SU-DHL-6 (cell line): ENCODE measurements around the gene KCNJ4.

ENCODE experiments used
- H2AFZ ChIP-seq: fragments of 200-600 bp; sonication (generic); 2 replicates; pipeline ENCODE4 v1.6.1; 2014; ENCODE audit warnings: low read depth, mild to moderate bottlenecking, moderate library complexity, mixed read lengths, antibody characterized with exemption, low read length; ENCODE audit not compliant: severe bottlenecking
- H3F3A ChIP-seq: fragments of 200-600 bp; shearing (Covaris generic); 2 replicates; pipeline ENCODE4 v1.6.0; 2016; ENCODE audit warnings: antibody characterized with exemption, mild to moderate bottlenecking; ENCODE audit not compliant: insufficient read depth
- H3K27ac ChIP-seq: fragments of 200-600 bp; sonication (generic); 2 replicates; pipeline ENCODE4 v1.5.1; 2016; ENCODE audit warnings: low read depth, mild to moderate bottlenecking, low read length, moderate library complexity, mixed read lengths
- H3K27me3 ChIP-seq: fragments of 200-600 bp; sonication (generic), shearing (Covaris generic); 2 replicates; pipeline ENCODE4 v1.6.0; 2014; ENCODE audit warnings: mild to moderate bottlenecking, low read length
- H3K36me3 ChIP-seq: fragments of 200-600 bp; sonication (generic); 2 replicates; pipeline ENCODE4 v1.6.1; 2014; ENCODE audit warnings: mild to moderate bottlenecking, low read length, mixed read lengths
- H3K4me2 ChIP-seq: fragments of 300-600, 200-600 bp; shearing (Covaris generic), sonication (generic); 2 replicates; pipeline ENCODE4 v1.6.0; 2014; ENCODE audit warnings: low read length, low read depth, mild to moderate bottlenecking; ENCODE audit not compliant: poor library complexity, severe bottlenecking
- H3K4me3 ChIP-seq: fragments of 200-600 bp; sonication (generic); 2 replicates; pipeline ENCODE4 v1.5.1; 2014; ENCODE audit warnings: antibody characterized with exemption, low read length, mild to moderate bottlenecking, mixed read lengths; ENCODE audit not compliant: insufficient read depth, poor library complexity, severe bottlenecking
- H3K79me2 ChIP-seq: fragments of 200-600 bp; sonication (generic); 2 replicates; pipeline ENCODE4 v1.6.1; 2014; ENCODE audit warnings: mild to moderate bottlenecking, low read length, moderate library complexity; ENCODE audit not compliant: insufficient read depth
- H3K9ac ChIP-seq: fragments of 200-600 bp; sonication (generic); 2 replicates; pipeline ENCODE4 v1.7.0; 2014; ENCODE audit warnings: mild to moderate bottlenecking, low read length
- H3K9me2 ChIP-seq: fragments of 200-600 bp; sonication (generic); replicated peaks from 2 replicates; pipeline ENCODE4 v1.6.1; 2014; ENCODE audit warnings: low read length; ENCODE audit not compliant: insufficient read depth
- H3K9me3 ChIP-seq: fragments of 200-600 bp; sonication (generic); 2 replicates; pipeline ENCODE4 v1.6.1; 2014; ENCODE audit warnings: low read length, mixed read lengths; ENCODE audit not compliant: insufficient read depth
- H4K20me1 ChIP-seq: fragments of 200-600 bp; sonication (generic); 2 replicates; pipeline ENCODE4 v1.6.1; 2014; ENCODE audit warnings: low read depth, mild to moderate bottlenecking, antibody characterized with exemption, low read length, moderate library complexity, mixed read lengths
- EZH2phosphoT487 ChIP-seq: fragments of 200-600 bp; sonication (generic), shearing (Covaris generic); conservative IDR thresholded peaks from 2 replicates; pipeline ENCODE4 v1.6.1; 2018; ENCODE audit warnings: mild to moderate bottlenecking, antibody characterized with exemption, low read length, moderate library complexity, mixed read lengths
- TF ChIP-seq, protein P1 (sequence below): fragments of 200-600 bp; sonication (generic); IDR thresholded peaks from one replicate; pipeline ENCODE4 v1.5.1; 2017; ENCODE audit warnings: antibody characterized with exemption, mild to moderate bottlenecking, low read length, moderate library complexity; ENCODE audit not compliant: insufficient read depth, poor library complexity, severe bottlenecking

The KCNJ4 gene

DNA sequence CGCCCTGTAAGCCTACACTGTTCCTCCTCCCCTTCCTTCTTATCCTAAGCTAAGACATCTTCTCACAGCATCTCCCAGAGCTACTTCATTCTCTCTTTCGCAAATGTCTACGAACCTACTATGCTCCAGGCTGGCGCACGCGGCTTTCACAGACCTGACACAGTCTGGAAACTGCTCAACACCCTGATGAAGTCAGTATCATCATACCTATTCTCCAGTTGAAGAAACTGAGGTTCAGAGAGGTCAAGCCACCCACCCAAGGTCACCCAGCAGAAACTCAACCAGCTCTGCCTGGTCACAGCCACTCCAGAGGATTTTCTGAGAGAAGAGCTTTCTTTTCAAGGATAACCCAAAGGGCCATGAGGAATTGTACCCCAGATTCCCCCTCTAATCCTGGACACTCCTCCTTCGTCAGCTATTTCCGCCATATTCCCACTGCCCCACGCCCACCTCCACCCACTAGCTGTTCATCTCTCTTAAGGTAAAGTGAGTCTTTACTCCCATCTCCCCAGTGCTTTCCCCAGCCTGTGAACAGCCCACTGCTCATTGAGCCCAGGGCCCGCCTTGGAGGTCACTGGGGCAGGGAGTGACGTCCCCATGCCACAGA lies 1.8 kb downstream of the KCNJ4 start:
- Histone ChIP-seq H2AFZ (no peak overlapping the region), H3K27me3 (no peaks in the 10 kb centered on the region), H3K9ac (no peak overlapping the region), H3K9me3 (no peaks in the 10 kb centered on the region), H3K9me2 (no peaks in the 10 kb centered on the region), H3K4me3 (no peak overlapping the region), H3K79me2 (no peaks in the 10 kb centered on the region), H4K20me1 (no peaks in the 10 kb centered on the region), H3F3A (no peaks in the 10 kb centered on the region), H3K36me3 (no peaks in the 10 kb centered on the region), H3K4me2 (no peak overlapping the region), H3K27ac (no peak overlapping the region)
- TF ChIP-seq, protein P1, sequence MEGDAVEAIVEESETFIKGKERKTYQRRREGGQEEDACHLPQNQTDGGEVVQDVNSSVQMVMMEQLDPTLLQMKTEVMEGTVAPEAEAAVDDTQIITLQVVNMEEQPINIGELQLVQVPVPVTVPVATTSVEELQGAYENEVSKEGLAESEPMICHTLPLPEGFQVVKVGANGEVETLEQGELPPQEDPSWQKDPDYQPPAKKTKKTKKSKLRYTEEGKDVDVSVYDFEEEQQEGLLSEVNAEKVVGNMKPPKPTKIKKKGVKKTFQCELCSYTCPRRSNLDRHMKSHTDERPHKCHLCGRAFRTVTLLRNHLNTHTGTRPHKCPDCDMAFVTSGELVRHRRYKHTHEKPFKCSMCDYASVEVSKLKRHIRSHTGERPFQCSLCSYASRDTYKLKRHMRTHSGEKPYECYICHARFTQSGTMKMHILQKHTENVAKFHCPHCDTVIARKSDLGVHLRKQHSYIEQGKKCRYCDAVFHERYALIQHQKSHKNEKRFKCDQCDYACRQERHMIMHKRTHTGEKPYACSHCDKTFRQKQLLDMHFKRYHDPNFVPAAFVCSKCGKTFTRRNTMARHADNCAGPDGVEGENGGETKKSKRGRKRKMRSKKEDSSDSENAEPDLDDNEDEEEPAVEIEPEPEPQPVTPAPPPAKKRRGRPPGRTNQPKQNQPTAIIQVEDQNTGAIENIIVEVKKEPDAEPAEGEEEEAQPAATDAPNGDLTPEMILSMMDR: no peak
- no peak for TF ChIP-seq EZH2phosphoT487

DNA sequence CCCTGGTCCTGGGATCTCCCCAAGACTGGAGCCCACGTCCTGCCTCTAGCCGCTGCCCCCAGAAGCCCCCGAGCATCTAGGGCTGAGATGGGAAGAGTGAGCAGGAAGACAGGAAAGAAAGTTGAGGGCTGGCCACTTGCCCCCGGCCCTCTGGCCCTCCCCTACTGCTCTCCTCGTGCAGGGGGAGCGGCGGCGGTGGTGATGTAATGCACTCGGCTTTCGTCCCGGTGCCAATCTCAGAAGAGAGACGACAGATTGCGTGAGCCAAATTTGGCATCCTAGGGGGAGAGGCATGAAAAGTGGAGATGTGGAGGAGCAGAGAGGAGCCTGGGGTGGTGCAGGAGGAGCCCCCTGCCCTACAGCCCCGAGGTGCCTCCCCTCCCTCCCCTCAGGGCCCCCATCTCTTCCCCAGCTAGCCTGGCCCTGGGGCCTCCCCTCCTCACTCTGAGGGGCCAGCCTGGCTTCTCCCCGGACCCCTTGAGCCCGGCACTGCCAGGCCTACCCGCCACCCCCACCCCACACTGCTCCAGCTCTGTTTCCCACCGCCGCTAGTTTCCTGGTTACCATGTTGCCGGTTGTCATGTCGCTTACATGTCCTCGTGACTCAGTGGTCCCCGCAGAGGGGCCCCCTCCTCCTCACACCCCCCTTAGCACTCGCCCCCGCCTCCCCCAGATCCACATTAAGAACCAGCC lies 2.5 kb downstream of the KCNJ4 start:
- no peak overlapping the region for H3K4me2 ChIP-seq
- H3K4me3 ChIP-seq: no peak overlapping the region
- no peaks in the 10 kb centered on the region for H3K27me3 ChIP-seq
- H3F3A ChIP-seq: no peaks in the 10 kb centered on the region
- H3K9ac ChIP-seq: no peak overlapping the region
- no peaks in the 10 kb centered on the region for H3K9me2 ChIP-seq
- H3K27ac ChIP-seq: no peak overlapping the region
- H3K79me2 ChIP-seq: no peaks in the 10 kb centered on the region
- TF ChIP-seq EZH2phosphoT487: no peak
- TF ChIP-seq, protein P1: no peak
- H3K9me3 ChIP-seq: no peaks in the 10 kb centered on the region
- no peak overlapping the region for H2AFZ ChIP-seq
- H4K20me1 ChIP-seq: no peaks in the 10 kb centered on the region
- no peaks in the 10 kb centered on the region for H3K36me3 ChIP-seq

DNA sequence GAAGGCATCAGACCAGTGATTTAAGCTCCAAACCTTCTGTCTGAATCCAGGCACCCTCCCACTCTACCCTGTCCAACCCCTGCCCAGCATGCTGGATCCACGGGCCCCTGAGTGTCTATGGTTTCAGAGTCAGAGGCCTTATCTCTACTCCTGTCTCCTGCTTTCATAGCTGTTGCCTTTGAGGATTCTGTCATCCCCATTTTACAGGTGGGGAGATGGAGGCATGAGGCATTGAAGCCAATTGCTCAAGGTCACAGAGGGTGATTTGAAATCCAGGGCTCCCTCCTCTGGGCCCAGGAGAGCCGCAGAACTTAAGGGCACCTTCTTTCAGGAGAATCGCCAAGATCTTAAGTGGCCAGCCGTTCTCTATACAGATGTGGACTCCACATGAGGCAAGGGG lies 3.1 kb downstream of the KCNJ4 start:
- Histone ChIP-seq H3K9me2 (no peaks in the 10 kb centered on the region), H3K4me2 (no peak overlapping the region), H3K36me3 (no peaks in the 10 kb centered on the region), H3K4me3 (no peak overlapping the region), H4K20me1 (no peaks in the 10 kb centered on the region), H3K79me2 (no peaks in the 10 kb centered on the region), H3K9ac (no peak overlapping the region), H3K27me3 (no peaks in the 10 kb centered on the region), H3K9me3 (no peaks in the 10 kb centered on the region), H3K27ac (no peak overlapping the region), H2AFZ (no peak overlapping the region), H3F3A (no peaks in the 10 kb centered on the region)
- no peak for TF ChIP-seq EZH2phosphoT487
- TF ChIP-seq, protein P1: no peak
